ENCODE measurements around the gene DNM3.

The DNM3 gene

GRCh38 chr1:171916315-171916771 is 75.0 kb downstream of the DNM3 start:
- H2AFZ ChIP-seq (ENCODE audit: low read length), result no peak overlapping the region
- H3K4me2 ChIP-seq (ENCODE audit: low read depth, low read length), result no peak overlapping the region
- no peaks in the 10 kb centered on the region for H3K9me3 ChIP-seq (replicated peaks; ENCODE audit: insufficient read depth, low read length)
- H3K4me3 ChIP-seq (ENCODE audit: low read length), result no peak overlapping the region
- H3K36me3 ChIP-seq (replicated peaks; ENCODE audit: insufficient read depth, low read length), result no peaks in the 10 kb centered on the region
- no peaks in the 10 kb centered on the region for H3K27me3 ChIP-seq (replicated peaks; ENCODE audit: insufficient read depth, low read length)
- H3K9ac ChIP-seq (ENCODE audit: low read length), result no peak overlapping the region
- TF ChIP-seq EZH2 (optimal IDR thresholded peaks at IDR 0.05; ENCODE audit: low read depth, low read length) (no peak), CTCF (IDR thresholded peaks at IDR 0.05; ENCODE audit: low read length) (no peak), EZH2phosphoT487 (IDR thresholded peaks at IDR 0.05; ENCODE audit: low read length) (no peak)
- no peaks in the 10 kb centered on the region for H3K79me2 ChIP-seq (ENCODE audit: low read length)
- no peak for DNase-seq
- H3K27ac ChIP-seq (ENCODE audit: low read length), result no peak overlapping the region
- no peaks in the 10 kb centered on the region for H4K20me1 ChIP-seq (ENCODE audit: insufficient read depth, low read length)
- H3K4me1 ChIP-seq (ENCODE audit: low read length), result no peaks in the 10 kb centered on the region
- no peaks in the 10 kb centered on the region for H3K9me2 ChIP-seq (replicated peaks; ENCODE audit: insufficient read depth, low read length)
- no peaks in the 10 kb centered on the region for H3F3A ChIP-seq (ENCODE audit: insufficient read depth, low read length)

- Histone ChIP-seq H3K4me2 (ENCODE audit: low read depth, low read length) (no peak overlapping the region), H4K20me1 (ENCODE audit: insufficient read depth, low read length) (no peaks in the 10 kb centered on the region), H3F3A (ENCODE audit: insufficient read depth, low read length) (no peaks in the 10 kb centered on the region), H3K36me3 (replicated peaks; ENCODE audit: insufficient read depth, low read length) (no peaks in the 10 kb centered on the region), H3K9ac (ENCODE audit: low read length) (no peak overlapping the region), H3K27ac (ENCODE audit: low read length) (no peak overlapping the region), H3K4me3 (ENCODE audit: low read length) (no peak overlapping the region), H3K9me3 (replicated peaks; ENCODE audit: insufficient read depth, low read length) (no peaks in the 10 kb centered on the region), H2AFZ (ENCODE audit: low read length) (no peak overlapping the region), H3K27me3 (replicated peaks; ENCODE audit: insufficient read depth, low read length) (no peaks in the 10 kb centered on the region), H3K79me2 (ENCODE audit: low read length) (no peaks in the 10 kb centered on the region), H3K9me2 (replicated peaks; ENCODE audit: insufficient read depth, low read length) (no peaks in the 10 kb centered on the region), H3K4me1 (ENCODE audit: low read length) (no peaks in the 10 kb centered on the region)
- no peak for DNase-seq
- TF ChIP-seq EZH2phosphoT487 (IDR thresholded peaks at IDR 0.05; ENCODE audit: low read length), result no peak
- TF ChIP-seq CTCF (IDR thresholded peaks at IDR 0.05; ENCODE audit: low read length), result no peak
- TF ChIP-seq EZH2 (optimal IDR thresholded peaks at IDR 0.05; ENCODE audit: low read depth, low read length), result no peak
Observed at GRCh38 chr1:171917331-171917730, 76.0 kb downstream of the DNM3 start.

- no peak for TF ChIP-seq CTCF (IDR thresholded peaks at IDR 0.05; ENCODE audit: low read length)
- TF ChIP-seq EZH2 (optimal IDR thresholded peaks at IDR 0.05; ENCODE audit: low read depth, low read length), result no peak
- TF ChIP-seq EZH2phosphoT487 (IDR thresholded peaks at IDR 0.05; ENCODE audit: low read length), result no peak
- H3K79me2 ChIP-seq (ENCODE audit: low read length), result no peaks in the 10 kb centered on the region
- H3K4me3 ChIP-seq (ENCODE audit: low read length), result no peak overlapping the region
- no peaks in the 10 kb centered on the region for H3K4me1 ChIP-seq (ENCODE audit: low read length)
- no peaks in the 10 kb centered on the region for H3K36me3 ChIP-seq (replicated peaks; ENCODE audit: insufficient read depth, low read length)
- no peak overlapping the region for H3K4me2 ChIP-seq (ENCODE audit: low read depth, low read length)
- no peaks in the 10 kb centered on the region for H3K9me3 ChIP-seq (replicated peaks; ENCODE audit: insufficient read depth, low read length)
- no peak overlapping the region for H3K9ac ChIP-seq (ENCODE audit: low read length)
- no peaks in the 10 kb centered on the region for H4K20me1 ChIP-seq (ENCODE audit: insufficient read depth, low read length)
- no peaks in the 10 kb centered on the region for H3K27me3 ChIP-seq (replicated peaks; ENCODE audit: insufficient read depth, low read length)
- H3F3A ChIP-seq (ENCODE audit: insufficient read depth, low read length), result no peaks in the 10 kb centered on the region
- no peaks in the 10 kb centered on the region for H3K9me2 ChIP-seq (replicated peaks; ENCODE audit: insufficient read depth, low read length)
- H3K27ac ChIP-seq (ENCODE audit: low read length), result no peak overlapping the region
- no peak for DNase-seq
- H2AFZ ChIP-seq (ENCODE audit: low read length), result no peak overlapping the region
Observed at GRCh38 chr1:171919891-171920887, 78.9 kb downstream of the DNM3 start.
